Heart left ventricle (tissue), 13 donors: ENCODE measurements around the gene CD22.

Experiments
- CTCF ChIP-seq, 12 donors: fragments of 200-600 bp; sonication (generic) in 4 of 12; IDR thresholded peaks; one replicate each; pipeline versions ENCODE4 v1.5.0 to v1.8.0; 2018 to 2022; ENCODE audit warnings: antibody characterized with exemption in 12 of 12, mild to moderate bottlenecking in 5 of 12
- POLR2A ChIP-seq, 2 donors: fragments of 450-650 bp; IDR thresholded peaks; one replicate each; pipeline ENCODE4 v1.6.1; 2017; ENCODE audit warnings: antibody characterized with exemption in 2 of 2, mild to moderate bottlenecking in 2 of 2, moderate library complexity in 2 of 2
- donor health status: ischemic (EF 13 %, LVEDD 7.1; RV severe dilation, severe dysfunction).
- donor health status: DM: no; HTN: yes; CAD: no.
- donor health status: DM: no; HTN: no; CAD: no.
- donor health status: ischemic (EF 25% LVEDD 6.9; RV normal size, moderate dysfunction).
- donor health status: ischemic (EF 25% LVEDD 5.7; RV mildly dilated, moderate dysfunction).
- donor health status: ischemic (EF 35%, LVEDD 5.7; RV mildly dilated, moderate dysfunction).
- donor health status: nonischemic (EF 11% LVEDD 7.7; RV severe dilation, severe dysfunction).
- donor health status: DM: yes; HTN: yes; CAD: no.
- donor health status: PGD.
- donor health status: ischemic (EF 29% LVEDD 5.4; RV normal size, mild dysfunction).
- donor health status: nonischemic (EF 23%, LVEDD 6.1; RV moderate dilation, normal function).

- TF ChIP-seq POLR2A (IDR thresholded peaks at IDR 0.05) (no peak), CTCF (IDR thresholded peaks at IDR 0.05) (no peak)
Measured at GRCh38 chr19:35342430-35342829, 13.4 kb downstream of the CD22 start.
